HCT116 (cell line): ENCODE results near the gene CGAS. TPM values are rescaled to one million over a fixed set of nuclear protein-coding genes. Genes with fewer than 3 reads are reported as not detected.

Experiments used
- ATAC-seq: fragments of 200-7000 bp; cut with Tn5 transposase; 2 replicates; pipeline ENCODE4 v1.9.1; 2020; ENCODE audit warnings: mild to moderate bottlenecking, moderate library complexity
- BruUV-seq: library from RNA; stranded (reverse); fragments of 400-500 nt; replicated peaks from 2 replicates; lab custom pipeline; 2021; lab: Mats Ljungman, UMichigan
- CTCF ChIA-PET: fragments of 300-600 bp; sonication (Branson Sonifier 250); formaldehyde crosslinking; loops from one replicate; lab custom pipeline; 2021; ENCODE audit warnings: antibody characterized with exemption; lab: Charles Lee
- POLR2A ChIA-PET: fragments of 300-600, 350-600 bp; sonication (Branson Sonifier 250); formaldehyde crosslinking; loops from one replicate; lab custom pipeline; 2021; ENCODE audit warnings: antibody characterized with exemption; lab: Charles Lee
- RAD21 ChIA-PET, 2 experiments: fragments of 300-600 bp; sonication (Branson Sonifier 250); formaldehyde crosslinking; loops; one replicate each; lab custom pipeline; 2023; ENCODE audit warnings: low total read pairs in 2 of 2; ENCODE audit not compliant: uncharacterized antibody in 2 of 2, unreplicated experiment in 2 of 2, low non-redundant PET in 1 of 2; lab: Charles Lee
- DNase-seq: peaks from one replicate; pipeline ENCODE4 v3.0.0-alpha.2; 2010; ENCODE audit warnings: low read depth, low spot score
- H2AFZ ChIP-seq: fragments of 200-600 bp; shearing (Covaris generic), sonication (generic); 2 replicates; pipeline ENCODE4 v1.6.1; 2017; ENCODE audit warnings: low read depth, mixed run types, mixed read lengths, antibody characterized with exemption, low read length; ENCODE audit not compliant: poor library complexity, severe bottlenecking
- H3K27ac ChIP-seq: 2 replicates; pipeline ENCODE4 v1.5.1; 2012; ENCODE audit warnings: low read depth, low read length
- H3K27me3 ChIP-seq: fragments of 200-600 bp; sonication (generic); 2 replicates; pipeline ENCODE4 v1.6.1; 2016; ENCODE audit warnings: mixed run types, low read length, mixed read lengths; ENCODE audit not compliant: insufficient read depth
- H3K36me3 ChIP-seq, 2 experiments: fragments of 200-500 bp in 1 of 2; fragments of 200-600 bp in 1 of 2; sonication (Bioruptor generic) in 1 of 2; sonication (generic) in 1 of 2; 2 replicates each; pipeline versions ENCODE4 v1.5.1 to v1.6.1; 2014 to 2016; ENCODE audit warnings: low read length in 2 of 2, inconsistent platforms in 1 of 2, mixed read lengths in 1 of 2, mixed run types in 1 of 2; ENCODE audit not compliant: insufficient read depth in 2 of 2, control insufficient read depth in 1 of 2
- H3K4me1 ChIP-seq, 2 experiments: fragments of 200-600 bp in 1 of 2; sonication (generic) in 1 of 2; 2 replicates each; pipeline versions ENCODE4 v1.5.1 to v1.6.1; 2012 to 2017; ENCODE audit warnings: low read length in 2 of 2, inconsistent platforms in 1 of 2, mild to moderate bottlenecking in 1 of 2, mixed read lengths in 1 of 2, mixed run types in 1 of 2, moderate library complexity in 1 of 2; ENCODE audit not compliant: insufficient read depth in 2 of 2, control insufficient read depth in 1 of 2
- H3K4me2 ChIP-seq: fragments of 200-600 bp; sonication (generic); 2 replicates; pipeline ENCODE4 v1.6.1; 2017; ENCODE audit warnings: mixed run types, low read length, mixed read lengths
- H3K4me3 ChIP-seq, 2 experiments: fragments of 200-600 bp in 1 of 2; sonication (generic) in 1 of 2; replicated peaks in 1 of 2; 2 replicates each; pipeline ENCODE4 v1.5.1; 2011 to 2016; ENCODE audit warnings: low read length in 2 of 2, control low read depth in 1 of 2, low read depth in 1 of 2, mild to moderate bottlenecking in 1 of 2, mixed read lengths in 1 of 2, mixed run types in 1 of 2
- H3K79me2 ChIP-seq: fragments of 200-600 bp; sonication (generic); 2 replicates; pipeline ENCODE4 v1.6.1; 2017; ENCODE audit warnings: mild to moderate bottlenecking, mixed run types, low read length, moderate library complexity, mixed read lengths; ENCODE audit not compliant: insufficient read depth
- H3K9ac ChIP-seq: fragments of 200-600 bp; sonication (generic); 2 replicates; pipeline ENCODE4 v1.6.1; 2016; ENCODE audit warnings: low read length, mixed read lengths
- H3K9me2 ChIP-seq: fragments of 200-600 bp; sonication (generic), shearing (Covaris generic); 2 replicates; pipeline ENCODE4 v1.6.1; 2017; ENCODE audit warnings: mixed run types, mild to moderate bottlenecking, moderate library complexity; ENCODE audit not compliant: insufficient read depth
- H3K9me3 ChIP-seq, 2 experiments: fragments of 200-500 bp in 1 of 2; fragments of 200-600 bp in 1 of 2; sonication (Bioruptor generic) in 1 of 2; sonication (generic) in 1 of 2; 2 replicates each; pipeline ENCODE4 v1.6.1; 2014 to 2017; ENCODE audit warnings: low read length in 2 of 2, mixed read lengths in 2 of 2, inconsistent platforms in 1 of 2, low read depth in 1 of 2, mild to moderate bottlenecking in 1 of 2, mixed run types in 1 of 2, moderate library complexity in 1 of 2; ENCODE audit not compliant: control insufficient read depth in 1 of 2, insufficient read depth in 1 of 2
- H4K20me1 ChIP-seq: fragments of 200-600 bp; sonication (generic), shearing (Covaris generic); 2 replicates; pipeline ENCODE4 v1.6.1; 2017; ENCODE audit warnings: mixed run types, mild to moderate bottlenecking, moderate library complexity; ENCODE audit not compliant: insufficient read depth
- ATF3 ChIP-seq: IDR thresholded peaks from 2 replicates; pipeline ENCODE4 v1.6.1; 2012
- CBX3 ChIP-seq: IDR thresholded peaks from 2 replicates; pipeline ENCODE4 v1.6.1; 2012; ENCODE audit warnings: low read depth
- CTCF ChIP-seq, 3 experiments: fragments of 200-600 bp in 1 of 3; sonication (generic) in 1 of 3; IDR thresholded peaks in 2 of 3; conservative IDR thresholded peaks in 1 of 3; 2 replicates each; pipeline ENCODE4 v1.5.1; 2012 to 2017; ENCODE audit warnings: low read depth in 2 of 3, low read length in 2 of 3, antibody characterized with exemption in 1 of 3, borderline replicate concordance in 1 of 3, control low read depth in 1 of 3, mild to moderate bottlenecking in 1 of 3, mixed read lengths in 1 of 3, mixed run types in 1 of 3, moderate library complexity in 1 of 3; ENCODE audit not compliant: insufficient read depth in 1 of 3
- EGR1 ChIP-seq: IDR thresholded peaks from 2 replicates; pipeline ENCODE4 v1.6.1; 2012; ENCODE audit warnings: low read depth
- ELF1 ChIP-seq: IDR thresholded peaks from 2 replicates; pipeline ENCODE4 v1.6.1; 2012; ENCODE audit warnings: low read depth, borderline replicate concordance
- EZH2 ChIP-seq: fragments of 200-600 bp; sonication (generic); IDR thresholded peaks from 2 replicates; pipeline ENCODE4 v1.6.1; 2017; ENCODE audit warnings: antibody characterized with exemption, mixed run types
- EZH2phosphoT487 ChIP-seq: fragments of 200-600 bp; IDR thresholded peaks from 2 replicates; pipeline ENCODE4 v1.6.1; 2018; ENCODE audit warnings: antibody characterized with exemption, borderline replicate concordance
- FOSL1 ChIP-seq: IDR thresholded peaks from 2 replicates; pipeline ENCODE4 v1.6.1; 2012; ENCODE audit warnings: low read depth
- JUND ChIP-seq: IDR thresholded peaks from 2 replicates; pipeline ENCODE4 v1.6.1; 2012
- POLR2A ChIP-seq: IDR thresholded peaks from 2 replicates; pipeline ENCODE4 v1.7.0; 2011; ENCODE audit warnings: borderline replicate concordance; ENCODE audit not compliant: insufficient read depth, insufficient read length; ENCODE audit errors: extremely low read depth
- POLR2AphosphoS5 ChIP-seq: IDR thresholded peaks from 2 replicates; pipeline ENCODE4 v1.6.1; 2011; ENCODE audit warnings: mild to moderate bottlenecking, low read depth, low read length, moderate library complexity
- RAD21 ChIP-seq: IDR thresholded peaks from 2 replicates; pipeline ENCODE4 v1.6.1; 2012; ENCODE audit warnings: low read depth, mild to moderate bottlenecking
- SIN3A ChIP-seq: IDR thresholded peaks from 2 replicates; pipeline ENCODE4 v1.6.1; 2012; ENCODE audit warnings: low read depth
- SRF ChIP-seq: IDR thresholded peaks from 2 replicates; pipeline ENCODE4 v1.6.1; 2012; ENCODE audit warnings: low read depth
- TCF7L2 ChIP-seq: IDR thresholded peaks from 2 replicates; pipeline ENCODE4 v1.7.0; 2011; ENCODE audit warnings: borderline replicate concordance, inconsistent platforms; ENCODE audit not compliant: insufficient read depth, insufficient read length; ENCODE audit errors: extremely low read depth
- YY1 ChIP-seq: IDR thresholded peaks from 2 replicates; pipeline ENCODE4 v1.6.1; 2011; ENCODE audit warnings: low read length, low read depth, moderate library complexity, mild to moderate bottlenecking; ENCODE audit not compliant: insufficient replicate concordance; ENCODE audit errors: extremely low read depth
- ZBTB33 ChIP-seq: IDR thresholded peaks from 2 replicates; pipeline ENCODE4 v1.6.1; 2011; ENCODE audit warnings: mild to moderate bottlenecking, low read length, moderate library complexity; ENCODE audit not compliant: insufficient replicate concordance; ENCODE audit errors: extremely low read depth
- ZFX ChIP-seq: fragments of 450-650 bp; IDR thresholded peaks from 2 replicates; pipeline ENCODE4 v1.6.1; 2017
- ZNF274 ChIP-seq: fragments of 200-500 bp; sonication (Bioruptor generic); IDR thresholded peaks from 2 replicates; pipeline ENCODE4 v1.6.1; 2014; ENCODE audit warnings: mild to moderate bottlenecking, low read depth, low read length, inconsistent platforms
- intact Hi-C: fragments of 100-400 bp; cut with micrococcal nuclease; formaldehyde crosslinking; loops from 2 replicates; pipeline ENCODE4 v1.10.0; 2022
- total RNA-seq: library from RNA; stranded (reverse); gene quantifications from one replicate; pipeline ENCODE4 v1.2.1, GENCODE V29; 2021; ENCODE audit not compliant: unreplicated experiment

CGAS gene
- total RNA-seq, 1 experiment from 2014 or later = 0.27 TPM

GRCh38 chr6:73413102-73413501, 39.0 kb downstream of the CGAS start:
- intact Hi-C loops = no loop called here
- ChIA-PET POLR2A (no interaction called here), CTCF (no interaction called here), RAD21 (no interaction called here)
- BruUV-seq = no TSS peak
- Histone ChIP-seq H3K4me2 (no peak overlapping the region), H3K9me2 (no peaks in the 10 kb centered on the region), H2AFZ (no peak overlapping the region), H3K9ac (no peak overlapping the region), H3K4me1 (no peaks in the 10 kb centered on the region), H3K79me2 (no peaks in the 10 kb centered on the region), H4K20me1 (no peaks in the 10 kb centered on the region), H3K4me3 (no peak overlapping the region), H3K27me3 (no peaks in the 10 kb centered on the region), H3K27ac (no peak overlapping the region), H3K36me3 (no peaks in the 10 kb centered on the region), H3K9me3 (no peaks in the 10 kb centered on the region)
- TF ChIP-seq POLR2A (no peak), FOSL1 (no peak), ZNF274 (no peak), SRF (no peak), SIN3A (no peak), EZH2 (no peak), RAD21 (no peak), EZH2phosphoT487 (no peak), CBX3 (no peak)
- ATAC-seq (no peak), DNase-seq (no peak)

GRCh38 chr6:73409395-73409794, 42.7 kb downstream of the CGAS start:
- no peaks in the 10 kb centered on the region for H3K27me3 ChIP-seq
- H3K4me3 ChIP-seq = no peak overlapping the region
- H3K36me3 ChIP-seq = no peaks in the 10 kb centered on the region
- ChIA-PET POLR2A (no interaction called here), CTCF (no interaction called here), RAD21 (no interaction called here)
- DNase-seq (no peak), ATAC-seq (no peak)
- H3K4me2 ChIP-seq = no peak overlapping the region
- intact Hi-C loops = no loop called here
- H3K79me2 ChIP-seq = no peaks in the 10 kb centered on the region
- no peak overlapping the region for H2AFZ ChIP-seq
- H3K9me3 ChIP-seq = no peaks in the 10 kb centered on the region
- no peaks in the 10 kb centered on the region for H3K4me1 ChIP-seq
- H3K9ac ChIP-seq = no peak overlapping the region
- no peak overlapping the region for H3K27ac ChIP-seq
- H3K9me2 ChIP-seq = no peaks in the 10 kb centered on the region
- no peaks in the 10 kb centered on the region for H4K20me1 ChIP-seq
- BruUV-seq = no TSS peak
- no peak for TF ChIP-seq ZBTB33
- TF ChIP-seq POLR2AphosphoS5 = no peak
- TF ChIP-seq EZH2phosphoT487 = no peak
- TF ChIP-seq ZFX = no peak
- TF ChIP-seq ATF3 = no peak
- no peak for TF ChIP-seq SIN3A
- TF ChIP-seq TCF7L2 = no peak
- TF ChIP-seq ELF1 = no peak
- no peak for TF ChIP-seq CBX3
- no peak for TF ChIP-seq ZNF274
- TF ChIP-seq EGR1 = no peak
- no peak for TF ChIP-seq JUND
- TF ChIP-seq CTCF (IDR thresholded peaks at IDR 0.05 in 2 of 3, conservative IDR thresholded peaks at IDR 0.05 in 1 of 3; ENCODE audit: borderline replicate concordance in 1 of 3, insufficient read depth in 1 of 3, low read depth in 2 of 3, low read length in 2 of 3) = no peak
- no peak for TF ChIP-seq YY1
